Subcutaneous abdominal adipose tissue (tissue), 5 donors: ENCODE results near the gene UPP2.

Source experiments
- H3K27ac ChIP-seq: one replicate; pipeline ENCODE4 v1.7.0; 2013; ENCODE audit warnings: low read depth, mild to moderate bottlenecking, inconsistent platforms, low read length, moderate library complexity
- H3K27me3 ChIP-seq, 5 donors: one replicate each; pipeline ENCODE4 v1.7.0; 2013; ENCODE audit warnings: low read length in 5 of 5, inconsistent platforms in 1 of 5; ENCODE audit not compliant: control insufficient read depth in 5 of 5, insufficient read depth in 4 of 5
- H3K36me3 ChIP-seq, 5 donors: one replicate each; pipeline ENCODE4 v1.7.0; 2013; ENCODE audit warnings: low read length in 5 of 5; ENCODE audit not compliant: control insufficient read depth in 5 of 5, insufficient read depth in 5 of 5
- H3K4me1 ChIP-seq, 5 donors: one replicate each; pipeline ENCODE4 v1.7.0; 2013; ENCODE audit warnings: low read length in 5 of 5, mild to moderate bottlenecking in 3 of 5, moderate library complexity in 1 of 5; ENCODE audit not compliant: control insufficient read depth in 5 of 5, insufficient read depth in 5 of 5
- H3K4me3 ChIP-seq, 5 donors: one replicate each; pipeline ENCODE4 v1.7.0; 2013; ENCODE audit warnings: low read length in 5 of 5, low read depth in 1 of 5
- H3K9ac ChIP-seq, 5 donors: one replicate each; pipeline ENCODE4 v1.7.0; 2013; ENCODE audit warnings: low read length in 5 of 5, mild to moderate bottlenecking in 4 of 5, moderate library complexity in 3 of 5
- H3K9me3 ChIP-seq, 5 donors: one replicate each; pipeline ENCODE4 v1.7.0; 2013; ENCODE audit warnings: low read length in 5 of 5; ENCODE audit not compliant: control insufficient read depth in 5 of 5
- donor health status: healthy.
- donor health status: healthy.
- donor health status: healthy.
- donor health status: healthy.
- donor health status: healthy.

The UPP2 gene

GRCh38 chr2:158120664-158121641 is 19.3 kb downstream of the UPP2 start:
- H3K4me1 ChIP-seq: peaks cover 0 to 19% (median 3%) of the 10 kb centered on the region in 5 donors
- H3K36me3 ChIP-seq: no peaks in the 10 kb centered on the region
- no peak overlapping the region for H3K27ac ChIP-seq
- no peak overlapping the region for H3K4me3 ChIP-seq
- no peaks in the 10 kb centered on the region for H3K9me3 ChIP-seq
- no peaks in the 10 kb centered on the region for H3K27me3 ChIP-seq
- H3K9ac ChIP-seq: no peak overlapping the region

DNA sequence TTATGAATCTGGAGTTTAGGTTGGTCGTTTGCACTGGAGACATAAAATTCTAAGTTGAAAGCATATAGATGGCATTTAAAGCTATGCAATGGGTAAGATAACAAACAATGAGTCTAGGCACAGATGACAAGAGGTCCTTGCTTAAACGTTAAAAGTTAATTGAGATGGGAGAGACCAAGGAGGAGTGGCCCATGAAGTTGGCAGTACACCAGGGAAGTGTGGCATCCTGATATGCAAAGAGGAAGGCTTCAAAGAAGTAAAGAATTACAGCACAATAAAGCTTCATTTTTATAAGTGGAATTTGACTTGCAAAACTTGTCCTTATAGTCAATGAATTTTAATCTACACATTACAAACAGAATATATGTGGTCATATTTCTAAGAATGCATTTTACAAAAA is 23.2 kb downstream of the UPP2 start:
- Histone ChIP-seq H3K36me3 (no peaks in the 10 kb centered on the region), H3K4me1 (peaks cover 0 to 12% (median 3%) of the 10 kb centered on the region in 5 donors), H3K9me3 (no peaks in the 10 kb centered on the region), H3K4me3 (no peak overlapping the region), H3K27me3 (no peaks in the 10 kb centered on the region), H3K27ac (no peak overlapping the region), H3K9ac (no peak overlapping the region)

- Histone ChIP-seq H3K27me3 (no peaks in the 10 kb centered on the region), H3K9me3 (no peaks in the 10 kb centered on the region), H3K4me3 (no peak overlapping the region), H3K4me1 (peaks cover 0 to 10% (median 2%) of the 10 kb centered on the region in 5 donors), H3K36me3 (no peaks in the 10 kb centered on the region), H3K9ac (no peak overlapping the region), H3K27ac (no peak overlapping the region)
Observed at GRCh38 chr2:158125756-158126498, 24.3 kb downstream of the UPP2 start.

- H3K27ac ChIP-seq: no peak overlapping the region
- no peaks in the 10 kb centered on the region for H3K27me3 ChIP-seq
- H3K9ac ChIP-seq: no peak overlapping the region
- H3K36me3 ChIP-seq: no peaks in the 10 kb centered on the region
- peaks cover 0 to 15% (median 4%) of the 10 kb centered on the region in 5 donors for H3K4me1 ChIP-seq
- no peaks in the 10 kb centered on the region for H3K9me3 ChIP-seq
- H3K4me3 ChIP-seq: no peak overlapping the region
Observed at GRCh38 chr2:158127380-158127804, 25.7 kb downstream of the UPP2 start.

GRCh38 chr2:158128168-158128973 is 26.7 kb downstream of the UPP2 start:
- Histone ChIP-seq H3K27ac (no peak overlapping the region), H3K9me3 (no peaks in the 10 kb centered on the region), H3K36me3 (no peaks in the 10 kb centered on the region), H3K4me1 (peaks cover 0 to 15% (median 4%) of the 10 kb centered on the region in 5 donors), H3K4me3 (no peak overlapping the region), H3K9ac (no peak overlapping the region), H3K27me3 (no peaks in the 10 kb centered on the region)

DNA sequence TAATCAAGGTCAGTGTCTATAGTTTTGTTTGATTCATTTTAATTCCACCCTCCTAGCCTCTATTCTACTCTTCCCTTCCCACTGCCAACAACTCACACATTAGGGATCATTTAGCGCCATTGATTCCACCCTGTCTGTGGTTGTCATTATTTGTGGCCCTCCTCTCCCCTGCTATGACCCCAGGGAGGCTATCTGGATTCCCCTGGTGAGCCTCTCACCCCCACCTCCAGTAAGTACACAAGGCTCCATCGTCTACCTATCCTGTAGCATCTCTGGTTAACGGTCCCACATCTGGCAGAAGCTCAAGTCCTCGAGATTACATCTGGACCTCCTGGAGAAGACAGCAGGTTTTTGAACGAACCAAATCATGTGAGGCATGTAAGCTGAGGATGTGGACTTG is 27.4 kb downstream of the UPP2 start:
- no peaks in the 10 kb centered on the region for H3K36me3 ChIP-seq
- H3K9me3 ChIP-seq: no peaks in the 10 kb centered on the region
- H3K4me1 ChIP-seq: peaks cover 0 to 15% (median 4%) of the 10 kb centered on the region in 5 donors
- no peak overlapping the region for H3K27ac ChIP-seq
- no peak overlapping the region for H3K4me3 ChIP-seq
- H3K27me3 ChIP-seq: no peaks in the 10 kb centered on the region
- H3K9ac ChIP-seq: no peak overlapping the region

GRCh38 chr2:158130832-158131473 is 29.3 kb downstream of the UPP2 start:
- H3K9me3 ChIP-seq: no peaks in the 10 kb centered on the region
- no peak overlapping the region for H3K27ac ChIP-seq
- peaks cover 0 to 15% (median 4%) of the 10 kb centered on the region in 5 donors for H3K4me1 ChIP-seq
- H3K27me3 ChIP-seq: no peaks in the 10 kb centered on the region
- no peak overlapping the region for H3K9ac ChIP-seq
- H3K36me3 ChIP-seq: no peaks in the 10 kb centered on the region
- peak overlapping the region in 1 of 5 donors; percentile 13 for H3K4me3 ChIP-seq

DNA sequence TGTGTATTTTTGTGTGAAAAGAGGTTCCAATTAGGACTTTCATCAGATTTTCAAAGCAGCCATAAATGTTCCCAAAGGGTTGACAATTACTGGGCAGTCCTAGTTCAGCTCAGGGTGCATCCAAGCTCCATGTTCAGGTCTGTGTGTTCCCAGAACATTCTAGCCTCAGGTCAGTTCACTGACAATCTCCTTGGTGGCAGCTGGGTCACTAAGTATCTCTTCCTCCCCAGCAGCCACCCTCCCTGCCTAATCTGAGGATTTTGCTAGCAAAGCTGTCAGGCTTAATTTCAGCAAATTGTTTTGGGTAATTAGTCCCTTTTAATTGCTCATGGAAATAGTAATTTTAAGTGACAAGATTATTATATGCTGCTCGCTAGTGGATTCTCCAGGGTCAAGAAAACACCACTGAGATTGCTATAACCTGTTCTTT is 29.8 kb downstream of the UPP2 start:
- no peaks in the 10 kb centered on the region for H3K9me3 ChIP-seq
- H3K4me3 ChIP-seq: no peak overlapping the region
- H3K4me1 ChIP-seq: peaks cover 0 to 15% (median 4%) of the 10 kb centered on the region in 5 donors
- H3K9ac ChIP-seq: no peak overlapping the region
- no peaks in the 10 kb centered on the region for H3K27me3 ChIP-seq
- H3K27ac ChIP-seq: no peak overlapping the region
- no peaks in the 10 kb centered on the region for H3K36me3 ChIP-seq

DNA sequence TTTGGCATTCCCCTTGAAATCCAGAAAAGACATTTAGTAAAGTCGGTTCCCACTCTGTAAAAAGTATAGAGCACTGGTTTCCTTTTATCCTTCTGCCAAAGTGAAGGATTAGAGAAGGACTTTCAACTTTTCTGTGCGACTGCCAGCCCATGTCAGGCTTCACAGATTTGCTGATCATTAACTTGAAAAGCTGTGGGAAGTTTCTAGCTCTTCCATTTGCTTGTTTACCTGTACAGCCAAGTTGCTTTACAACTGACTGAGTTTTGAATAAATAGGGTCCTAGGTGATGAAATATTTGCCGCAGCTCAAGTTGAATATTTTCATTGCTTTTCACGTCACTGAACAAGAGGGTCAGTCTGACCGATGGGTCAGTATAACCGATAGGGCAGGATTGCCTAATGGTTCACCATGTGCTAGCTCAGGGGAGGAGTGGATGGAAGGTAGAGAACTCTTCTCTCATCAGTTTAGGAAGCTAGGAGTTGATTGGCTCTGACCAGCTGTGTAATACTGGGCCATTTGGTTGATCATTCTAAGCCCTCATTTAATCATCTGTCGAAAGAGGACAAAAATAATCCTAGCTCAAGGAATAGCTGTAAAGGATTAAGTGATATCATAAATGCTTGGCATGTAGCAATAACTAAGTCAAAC is 30.4 kb downstream of the UPP2 start:
- H3K4me1 ChIP-seq: peaks cover 0 to 15% (median 4%) of the 10 kb centered on the region in 5 donors
- no peak overlapping the region for H3K9ac ChIP-seq
- no peak overlapping the region for H3K27ac ChIP-seq

More for the DNA sequence above, 30.4 kb downstream of the UPP2 start:
- Histone ChIP-seq H3K36me3 (no peaks in the 10 kb centered on the region), H3K27me3 (no peaks in the 10 kb centered on the region), H3K4me3 (no peak overlapping the region), H3K9me3 (no peaks in the 10 kb centered on the region)
